Embryonic facial prominence (tissue), 1 donor: ENCODE measurements around the gene GADD45GIP1.

ENCODE experiments used
- DNase-seq: peaks from one replicate; pipeline ENCODE4 v3.0.0-alpha.2; 2016; ENCODE audit errors: extremely low spot score

The GADD45GIP1 gene

GRCh38 chr19:12907166-12907565 is 49.9 kb downstream of the GADD45GIP1 start:
- no peak for DNase-seq
